ENCODE results near the gene PACRG.

DNA sequence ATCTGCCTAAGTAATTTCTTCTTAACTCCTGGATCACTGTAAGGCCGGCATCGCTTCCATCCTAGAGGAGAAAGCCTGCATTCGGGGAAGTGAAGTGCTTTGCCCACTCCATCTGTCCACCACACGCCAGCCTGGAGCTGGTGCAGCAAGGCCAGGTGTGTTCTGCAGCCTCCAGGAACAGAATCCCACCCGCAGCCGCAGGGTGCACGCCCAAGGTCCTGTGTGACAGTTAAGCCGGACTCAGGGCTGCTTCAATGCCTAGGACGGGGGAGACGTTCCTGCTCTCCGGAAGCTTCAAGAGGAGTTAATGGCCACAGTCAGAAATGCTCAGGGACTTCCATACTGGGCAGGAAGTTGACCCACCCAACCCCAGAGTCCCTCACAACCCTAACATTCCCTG lies 600.6 kb downstream of the PACRG start:
- TF ChIP-seq POLR2A (IDR thresholded peaks at IDR 0.05; ENCODE audit: low read depth, low read length) (no peak), POLR2AphosphoS5 (IDR thresholded peaks at IDR 0.05; ENCODE audit: low read depth, low read length) (no peak), TAF1 (IDR thresholded peaks at IDR 0.05; ENCODE audit: borderline replicate concordance, low read depth, low read length) (no peak)

Measured in GM12892 (cell line).